Measurements from ENCODE around the gene TIAM2.

DNA sequence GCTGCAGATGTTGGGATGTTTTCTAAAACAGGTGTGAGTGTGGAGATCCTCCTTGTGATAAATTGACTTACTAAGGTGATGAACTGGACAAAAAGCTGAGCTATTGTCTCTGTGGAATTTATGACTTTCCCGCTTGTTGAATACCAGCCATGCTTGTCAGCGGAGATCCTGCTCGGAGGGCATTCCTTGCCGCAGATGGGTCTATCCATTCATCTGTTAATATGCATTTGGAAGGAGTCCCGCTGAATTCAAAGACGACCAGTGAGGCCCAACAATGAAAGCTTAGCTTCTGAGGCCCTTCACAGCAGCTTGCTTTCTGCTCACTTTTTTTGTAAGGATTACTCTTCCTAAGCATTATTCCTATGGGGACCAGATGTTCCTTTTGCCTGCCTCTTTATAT is 124.9 kb downstream of the TIAM2 start:
- TF ChIP-seq, protein P1, sequence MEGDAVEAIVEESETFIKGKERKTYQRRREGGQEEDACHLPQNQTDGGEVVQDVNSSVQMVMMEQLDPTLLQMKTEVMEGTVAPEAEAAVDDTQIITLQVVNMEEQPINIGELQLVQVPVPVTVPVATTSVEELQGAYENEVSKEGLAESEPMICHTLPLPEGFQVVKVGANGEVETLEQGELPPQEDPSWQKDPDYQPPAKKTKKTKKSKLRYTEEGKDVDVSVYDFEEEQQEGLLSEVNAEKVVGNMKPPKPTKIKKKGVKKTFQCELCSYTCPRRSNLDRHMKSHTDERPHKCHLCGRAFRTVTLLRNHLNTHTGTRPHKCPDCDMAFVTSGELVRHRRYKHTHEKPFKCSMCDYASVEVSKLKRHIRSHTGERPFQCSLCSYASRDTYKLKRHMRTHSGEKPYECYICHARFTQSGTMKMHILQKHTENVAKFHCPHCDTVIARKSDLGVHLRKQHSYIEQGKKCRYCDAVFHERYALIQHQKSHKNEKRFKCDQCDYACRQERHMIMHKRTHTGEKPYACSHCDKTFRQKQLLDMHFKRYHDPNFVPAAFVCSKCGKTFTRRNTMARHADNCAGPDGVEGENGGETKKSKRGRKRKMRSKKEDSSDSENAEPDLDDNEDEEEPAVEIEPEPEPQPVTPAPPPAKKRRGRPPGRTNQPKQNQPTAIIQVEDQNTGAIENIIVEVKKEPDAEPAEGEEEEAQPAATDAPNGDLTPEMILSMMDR (IDR thresholded peaks at IDR 0.05) = no peak
- TF ChIP-seq POLR2A (IDR thresholded peaks at IDR 0.05) (no peak), POLR2AphosphoS5 (IDR thresholded peaks at IDR 0.05) (no peak)
